ENCODE data around the gene KCNK4.
"Not testable (repeated sequence)": the region's sequence is repeated elsewhere in the genome, so short reads cannot be mapped to it uniquely, and the experiment has no call there.

The KCNK4 gene

GRCh38 chr11:64313491-64314145, 22.5 kb downstream of the KCNK4 start:
- DNase-seq, result no peak

- DNase-seq, result no peak
Measured at GRCh38 chr11:64314146-64314804, 23.2 kb downstream of the KCNK4 start.

- no peak for DNase-seq
Measured at GRCh38 chr11:64314805-64315561, 23.9 kb downstream of the KCNK4 start.

DNA sequence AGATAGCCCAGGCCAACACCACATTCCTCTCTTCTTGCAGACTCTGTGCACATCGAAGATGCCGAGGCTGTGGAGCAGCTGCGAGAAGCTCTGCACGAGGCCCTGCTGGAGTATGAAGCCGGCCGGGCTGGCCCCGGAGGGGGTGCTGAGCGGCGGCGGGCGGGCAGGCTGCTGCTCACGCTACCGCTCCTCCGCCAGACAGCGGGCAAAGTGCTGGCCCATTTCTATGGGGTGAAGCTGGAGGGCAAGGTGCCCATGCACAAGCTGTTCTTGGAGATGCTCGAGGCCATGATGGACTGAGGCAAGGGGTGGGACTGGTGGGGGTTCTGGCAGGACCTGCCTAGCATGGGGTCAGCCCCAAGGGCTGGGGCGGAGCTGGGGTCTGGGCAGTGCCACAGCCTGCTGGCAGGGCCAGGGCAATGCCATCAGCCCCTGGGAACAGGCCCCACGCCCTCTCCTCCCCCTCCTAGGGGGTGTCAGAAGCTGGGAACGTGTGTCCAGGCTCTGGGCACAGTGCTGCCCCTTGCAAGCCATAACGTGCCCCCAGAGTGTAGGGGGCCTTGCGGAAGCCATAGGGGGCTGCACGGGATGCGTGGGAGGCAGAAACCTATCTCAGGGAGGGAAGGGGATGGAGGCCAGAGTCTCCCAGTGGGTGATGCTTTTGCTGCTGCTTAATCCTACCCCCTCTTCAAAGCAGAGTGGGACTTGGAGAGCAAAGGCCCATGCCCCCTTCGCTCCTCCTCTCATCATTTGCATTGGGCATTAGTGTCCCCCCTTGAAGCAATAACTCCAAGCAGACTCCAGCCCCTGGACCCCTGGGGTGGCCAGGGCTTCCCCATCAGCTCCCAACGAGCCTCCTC, 24.8 kb downstream of the KCNK4 start:
- not testable (repeated sequence) for DNase-seq

DNA sequence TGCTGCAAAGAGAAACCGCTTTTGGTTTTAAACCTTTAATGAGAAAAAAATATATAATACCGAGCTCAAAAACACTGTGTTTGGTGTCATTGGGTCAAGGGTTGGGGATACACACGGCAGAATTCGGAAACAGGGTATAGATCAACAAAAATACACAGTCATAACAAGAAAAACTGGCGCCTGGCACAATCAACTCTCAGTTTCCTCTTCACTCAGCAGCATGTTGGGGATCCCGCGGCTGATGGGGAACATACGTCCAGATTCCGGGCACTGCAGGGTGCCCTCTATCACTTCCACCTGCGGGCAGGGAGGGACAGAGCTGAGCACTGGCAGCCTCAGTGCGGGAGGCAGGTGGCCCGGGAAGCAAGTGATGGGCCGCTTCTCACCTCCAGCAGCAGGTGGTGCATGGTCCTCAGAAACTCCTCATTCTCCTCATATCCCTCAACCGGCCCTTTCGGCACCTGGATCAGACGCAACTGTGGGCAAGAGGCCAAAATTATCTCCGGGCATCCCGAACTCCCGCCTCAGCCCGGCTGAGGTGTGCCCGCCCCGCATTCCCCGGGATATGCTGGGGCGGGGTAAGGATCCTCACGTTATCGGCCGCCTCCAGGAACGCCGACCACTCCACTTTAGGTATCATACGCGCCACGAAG, 25.7 kb downstream of the KCNK4 start:
- DNase-seq, result peak; percentile 53

- peak; percentile 99 for DNase-seq
Measured at GRCh38 chr11:64317325-64317960, 26.3 kb downstream of the KCNK4 start, which contains the start of gene TRMT112. Gene TRMT112, minus strand, starts transcription at chr11:64317559. Its CDS starts 33 bp downstream, at chr11:64317526.

DNA sequence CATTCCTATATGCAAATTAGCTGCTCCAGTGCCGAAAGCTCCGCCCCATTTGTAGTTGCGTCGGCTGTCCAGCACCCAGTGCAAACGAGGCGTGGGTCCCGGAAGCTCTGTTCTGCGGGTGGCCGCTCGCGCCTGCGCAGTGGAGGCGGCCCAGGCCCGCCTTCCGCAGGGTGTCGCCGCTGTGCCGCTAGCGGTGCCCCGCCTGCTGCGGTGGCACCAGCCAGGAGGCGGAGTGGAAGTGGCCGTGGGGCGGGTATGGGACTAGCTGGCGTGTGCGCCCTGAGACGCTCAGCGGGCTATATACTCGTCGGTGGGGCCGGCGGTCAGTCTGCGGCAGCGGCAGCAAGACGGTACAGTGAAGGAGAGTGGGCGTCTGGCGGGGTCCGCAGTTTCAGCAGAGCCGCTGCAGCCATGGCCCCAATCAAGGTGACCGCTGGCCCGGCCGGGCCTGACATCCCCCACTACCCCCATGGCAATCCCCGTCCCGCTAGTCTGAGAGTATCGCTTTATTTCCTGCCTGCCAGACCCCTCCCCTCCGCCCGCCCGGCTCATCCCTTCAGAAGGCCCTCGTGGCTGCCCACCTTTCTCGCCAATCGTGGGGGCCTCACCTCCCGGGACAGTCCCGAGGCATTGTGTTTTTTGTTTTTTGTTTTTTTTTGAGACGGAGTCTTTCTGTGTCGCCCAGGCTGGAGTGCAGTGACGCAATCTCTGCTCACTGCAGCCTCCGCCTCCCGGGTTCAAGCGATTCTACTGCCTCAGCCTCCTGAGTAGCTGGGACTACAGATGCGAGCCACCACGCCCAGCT, 27.1 kb downstream of the KCNK4 start, which contains the start of gene PRDX5:
Gene PRDX5, plus strand, starts transcription at position 161 of the 805 bp plus-strand sequence. Its CDS starts 95 bp downstream, at position 256.
- DNase-seq, result peak; percentile 97

- no peak for DNase-seq
Measured at GRCh38 chr11:64318766-64319761, 28.0 kb downstream of the KCNK4 start.

DNA sequence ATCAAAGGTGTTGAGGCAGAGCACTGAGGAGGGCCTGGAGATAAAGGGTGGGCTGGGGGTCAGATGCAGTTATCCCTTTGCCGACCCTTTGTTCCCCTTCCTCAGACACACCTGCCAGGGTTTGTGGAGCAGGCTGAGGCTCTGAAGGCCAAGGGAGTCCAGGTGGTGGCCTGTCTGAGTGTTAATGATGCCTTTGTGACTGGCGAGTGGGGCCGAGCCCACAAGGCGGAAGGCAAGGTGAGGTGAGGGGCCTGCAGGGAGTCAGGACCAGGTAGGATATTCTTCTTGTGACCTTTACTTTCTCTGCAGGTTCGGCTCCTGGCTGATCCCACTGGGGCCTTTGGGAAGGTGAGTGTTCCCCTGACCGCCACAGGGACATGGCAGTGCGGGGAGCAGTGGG, 29.5 kb downstream of the KCNK4 start:
- DNase-seq, result no peak

GRCh38 chr11:64321026-64321425, 29.9 kb downstream of the KCNK4 start:
- DNase-seq, result no peak

- DNase-seq, result no peak
Measured at GRCh38 chr11:64321533-64321932, 30.4 kb downstream of the KCNK4 start.

- no peak for DNase-seq
Measured at GRCh38 chr11:64322925-64323260, 31.8 kb downstream of the KCNK4 start.

DNA sequence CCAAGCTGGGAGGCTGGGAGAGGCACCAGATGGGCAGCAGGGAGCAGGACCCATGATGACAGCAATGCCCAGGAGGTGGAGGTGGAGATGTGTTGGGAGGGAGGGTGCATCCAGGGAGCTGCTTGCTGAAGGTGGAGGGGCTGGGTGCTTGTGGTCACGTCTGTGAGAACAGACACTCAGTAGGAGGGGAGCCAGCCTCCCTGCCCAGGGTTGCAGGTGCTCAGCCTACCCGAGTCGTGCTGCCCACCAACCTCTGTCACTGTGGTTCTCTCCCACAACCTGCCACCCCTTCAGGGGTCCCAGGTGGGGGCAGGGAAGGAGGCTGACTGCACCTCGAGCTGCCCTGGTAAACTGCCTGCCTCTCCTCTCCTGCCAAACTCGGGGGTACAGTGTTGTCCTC, 32.3 kb downstream of the KCNK4 start:
- no peak for DNase-seq

- DNase-seq, result not testable (repeated sequence)
Measured at GRCh38 chr11:64323984-64324383, 32.9 kb downstream of the KCNK4 start.

DNA sequence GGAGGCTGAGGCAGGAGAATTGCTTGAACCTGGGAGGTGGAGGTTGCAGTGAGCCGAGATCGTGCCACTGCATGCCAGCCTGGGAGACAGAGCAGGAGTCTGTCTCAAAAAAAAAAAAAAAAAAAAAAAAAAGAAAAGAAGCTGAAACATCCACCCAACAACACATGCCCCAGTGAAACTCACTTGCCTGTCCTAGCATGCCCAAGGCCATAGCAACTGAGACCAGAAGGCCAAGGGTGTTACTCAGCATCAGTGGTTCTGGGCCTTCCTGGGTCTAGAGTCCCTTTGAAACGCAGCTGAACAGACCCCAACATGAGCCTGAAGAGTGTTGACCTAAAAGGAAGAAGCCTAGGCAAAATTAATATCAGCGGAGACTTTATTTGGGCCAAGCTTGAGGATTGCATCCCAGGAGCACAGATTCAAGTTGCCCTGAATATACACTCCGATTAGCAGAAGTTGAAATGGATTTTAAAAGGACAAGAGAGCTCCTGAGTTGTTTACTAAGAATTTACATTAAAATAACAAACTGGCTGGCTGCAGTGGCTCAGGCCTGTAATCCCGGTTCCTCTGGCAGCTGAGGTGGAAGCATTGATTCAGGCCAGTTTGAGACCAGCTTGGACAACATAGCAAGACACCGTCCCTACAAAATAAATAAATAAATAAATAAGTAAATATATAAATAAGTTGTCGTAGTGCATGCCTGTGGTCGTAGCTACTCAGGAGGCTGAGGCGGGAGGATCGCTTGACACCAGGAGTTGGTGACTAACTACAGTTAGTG, 33.8 kb downstream of the KCNK4 start:
- DNase-seq, result no peak

- DNase-seq, result no peak
Measured at GRCh38 chr11:64327375-64327774, 36.3 kb downstream of the KCNK4 start.

GRCh38 chr11:64327993-64328392, 36.9 kb downstream of the KCNK4 start:
- DNase-seq, result no peak

GRCh38 chr11:64330888-64331287, 39.8 kb downstream of the KCNK4 start:
- no peak for DNase-seq

Data from CD4-positive, alpha-beta T cell treated with Interleukin-21 for 1 hour (primary cell).